Measurements from ENCODE around the gene CD79A.

DNA sequence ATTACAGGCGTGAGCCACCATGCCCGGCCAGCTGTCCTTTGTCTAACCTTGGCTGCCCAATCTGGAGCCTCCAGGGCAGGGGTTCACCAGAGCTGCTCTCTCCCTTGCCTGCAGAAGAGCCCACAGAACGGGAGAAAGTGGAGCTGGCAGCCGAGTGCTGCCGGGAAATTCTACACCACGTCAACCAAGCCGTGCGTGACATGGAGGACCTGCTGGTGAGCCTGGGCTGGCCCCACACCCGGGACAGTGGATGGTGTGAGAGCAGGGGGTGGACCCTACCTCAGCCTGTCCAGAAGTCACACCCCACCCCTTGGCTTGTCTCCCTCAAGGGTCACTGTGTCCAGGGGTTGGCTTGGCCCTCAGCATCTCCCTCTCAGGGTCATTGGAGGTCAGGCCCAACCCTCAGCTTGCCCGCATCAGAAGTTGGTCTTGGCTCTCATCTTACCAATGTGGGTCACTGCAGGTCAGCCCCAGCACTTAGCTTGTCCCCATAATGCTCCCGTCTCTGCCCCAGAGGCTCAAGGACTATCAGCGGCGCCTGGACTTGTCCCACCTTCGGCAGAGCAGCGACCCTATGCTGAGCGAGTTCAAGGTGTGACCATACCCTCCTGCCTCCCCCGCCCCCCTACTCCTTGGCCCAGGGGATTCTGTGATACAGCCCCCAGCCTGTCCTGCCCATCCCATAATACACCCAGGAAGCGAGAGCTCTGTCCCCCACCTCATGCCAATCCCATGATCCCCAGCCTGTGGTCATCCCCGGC lies 26.3 kb downstream of the CD79A start:
- no peak for TF ChIP-seq SPI1 (IDR thresholded peaks at IDR 0.05; ENCODE audit: low read depth, low read length)
- TF ChIP-seq POLR2AphosphoS5 (IDR thresholded peaks at IDR 0.05; ENCODE audit: low read depth, low read length) = no peak
- TF ChIP-seq POLR2A (IDR thresholded peaks at IDR 0.05; ENCODE audit: low read depth, low read length) = no peak
- no peak for TF ChIP-seq TAF1 (IDR thresholded peaks at IDR 0.05; ENCODE audit: low read depth, low read length)

Data from GM12891 (cell line).